Measurements from ENCODE around the gene ZNF578. TPM values are rescaled to one million over a fixed set of nuclear protein-coding genes. Genes with fewer than 3 reads are reported as not detected.

Gene ZNF578
- total and polyA plus RNA-seq, 2 of the 4 experiments (the other 2 are of a cell fraction): 1.4 to 4.1 TPM

- ChIA-PET CTCF (no interaction called here), POLR2A (ENCODE audit: unreplicated experiment) (no interaction called here)
- no peak overlapping the region for H3K27ac ChIP-seq (ENCODE audit: insufficient read depth, low read length)
- 60% methylated on average over 1 of the region's 14 CpGs; no CpG with 5 or more reads in 1 of the 2 experiments for WGBS, 2 experiments (ENCODE audit: extremely low coverage in 2 of 2, insufficient read length in 1 of 2)
- H2BK15ac ChIP-seq (ENCODE audit: low read depth, low read length): no peak overlapping the region
- no peak overlapping the region for H4K5ac ChIP-seq (ENCODE audit: low read depth, low read length)
- dilution Hi-C loops (cut with HindIII; ENCODE audit: low sequenced_read_pairs, unreplicated experiment): no loop called here
- H3K9ac ChIP-seq (ENCODE audit: low read depth, low read length): no peak overlapping the region
- DNase-seq (no peak), ATAC-seq (ENCODE audit: low read depth) (no peak)
- no peak overlapping the region for H2AK5ac ChIP-seq (ENCODE audit: low read depth, low read length)
- no peaks in the 10 kb centered on the region for H3K4me1 ChIP-seq (ENCODE audit: control insufficient read depth, insufficient read depth, low read length)
- H3K9me1 ChIP-seq (ENCODE audit: insufficient read depth, low read length): no peaks in the 10 kb centered on the region
- H3K23ac ChIP-seq (ENCODE audit: low read depth, low read length): no peak overlapping the region
- no peak overlapping the region for H2AK9ac ChIP-seq (replicated peaks; ENCODE audit: low read depth, low read length, poor library complexity)
- no peak overlapping the region for H3K18ac ChIP-seq (ENCODE audit: low read depth, low read length)
- no peak for TF ChIP-seq CHD1 (IDR thresholded peaks at IDR 0.05; ENCODE audit: low read depth, low read length)
- no peak for TF ChIP-seq RCOR1 (IDR thresholded peaks at IDR 0.05; ENCODE audit: insufficient replicate concordance, low read length)
- TF ChIP-seq POLR2A (IDR thresholded peaks at IDR 0.05; ENCODE audit: low read depth, low read length): no peak
- TF ChIP-seq NFE2L2 (IDR thresholded peaks at IDR 0.05; ENCODE audit: low read depth, low read length): no peak
- no peak for TF ChIP-seq RFX5 (IDR thresholded peaks at IDR 0.05; ENCODE audit: low read depth, low read length)
- TF ChIP-seq CTCF (conservative IDR thresholded peaks at IDR 0.05; ENCODE audit: low read depth, low read length): no peak
- TF ChIP-seq SMC3 (IDR thresholded peaks at IDR 0.05; ENCODE audit: low read depth, low read length): no peak
- no peak for TF ChIP-seq MXI1 (IDR thresholded peaks at IDR 0.05; ENCODE audit: borderline replicate concordance, low read depth, low read length)
- TF ChIP-seq RAD21 (IDR thresholded peaks at IDR 0.05; ENCODE audit: low read length): no peak
- no peak for TF ChIP-seq MAFK (IDR thresholded peaks at IDR 0.05; ENCODE audit: low read depth, low read length)
- TF ChIP-seq USF2 (IDR thresholded peaks at IDR 0.05; ENCODE audit: low read depth, low read length): no peak
- no peak for TF ChIP-seq MAZ (IDR thresholded peaks at IDR 0.05; ENCODE audit: borderline replicate concordance, low read depth, low read length)
- no peak for TF ChIP-seq FOS (IDR thresholded peaks at IDR 0.05; ENCODE audit: low read depth, low read length)
- no peak for TF ChIP-seq BHLHE40 (IDR thresholded peaks at IDR 0.05; ENCODE audit: low read depth, low read length)
- TF ChIP-seq CEBPB (IDR thresholded peaks at IDR 0.05; ENCODE audit: low read depth, low read length): no peak
- no peak for TF ChIP-seq ELK1 (IDR thresholded peaks at IDR 0.05; ENCODE audit: borderline replicate concordance, low read depth, low read length)
- no peak overlapping the region for H3K14ac ChIP-seq (replicated peaks; ENCODE audit: low read depth, low read length)
- no peak overlapping the region for H2BK20ac ChIP-seq (ENCODE audit: low read depth, low read length)
- no peaks in the 10 kb centered on the region; a peak in 1 of 4 replicates for H3K79me1 ChIP-seq (ENCODE audit: low read depth in 1 of 2, low read length in 2 of 2)
- no peak overlapping the region for H4K8ac ChIP-seq (ENCODE audit: low read depth in 2 of 2, low read length in 2 of 2)
- H4K20me1 ChIP-seq (ENCODE audit: insufficient read depth, low read length): no peaks in the 10 kb centered on the region
- no peak overlapping the region for H3K4ac ChIP-seq (ENCODE audit: low read depth, low read length)
- H2BK5ac ChIP-seq (ENCODE audit: low read depth, low read length, poor library complexity, severe bottlenecking): no peak overlapping the region
- no TSS peak for BruUV-seq (replicated peaks)
- H3K56ac ChIP-seq (ENCODE audit: extremely low read depth, insufficient read depth, low read length): no peak overlapping the region
- no peak overlapping the region for H2AFZ ChIP-seq (replicated peaks; ENCODE audit: low read length, poor library complexity)
- peaks cover 14% of the 10 kb centered on the region for H3K9me3 ChIP-seq (ENCODE audit: control insufficient read depth, insufficient read depth, low read length)
- in situ Hi-C loops (cut with MboI; ENCODE audit: low sequenced_read_pairs): no loop called here
- H3K36me3 ChIP-seq (ENCODE audit: control insufficient read depth, insufficient read depth, low read length): no peaks in the 10 kb centered on the region
- no peak overlapping the region for H3K4me2 ChIP-seq (ENCODE audit: low read depth, low read length)
- no peaks in the 10 kb centered on the region for H3K27me3 ChIP-seq (ENCODE audit: control insufficient read depth, insufficient read depth, low read length)
- intact Hi-C loops (cut with micrococcal nuclease): no loop called here
- H3K4me3 ChIP-seq (ENCODE audit: insufficient read depth, low read depth, low read length): no peak overlapping the region
- no peak overlapping the region for H4K91ac ChIP-seq (ENCODE audit: insufficient read depth, low read depth, low read length)
- H2BK120ac ChIP-seq (ENCODE audit: low read depth, low read length): no peak overlapping the region
These were observed 69.2 kb downstream of the ZNF578 start for GRCh38 chr19:52522551-52522950.
